Nephron (organoid): Measurements from ENCODE around the gene TNC.

Experiments
- H3K27ac Mint-ChIP-seq, 3 experiments: 2 replicates each; pipeline ENCODE4 v1.8.0; 2020; ENCODE audit warnings: mixed read lengths in 3 of 3, mild to moderate bottlenecking in 2 of 3, moderate library complexity in 1 of 3
- H3K27me3 Mint-ChIP-seq: 2 replicates; pipeline ENCODE4 v1.8.0; 2021; ENCODE audit warnings: low read depth, mild to moderate bottlenecking, moderate library complexity, mixed read lengths
- H3K36me3 Mint-ChIP-seq: 2 replicates; pipeline ENCODE4 v1.8.0; 2020; ENCODE audit warnings: low read depth, mixed read lengths
- H3K4me1 Mint-ChIP-seq: 2 replicates; pipeline ENCODE4 v1.8.0; 2020; ENCODE audit warnings: mixed read lengths
- H3K4me3 Mint-ChIP-seq, 3 experiments: 2 replicates each; pipeline ENCODE4 v1.8.0; 2020; ENCODE audit warnings: mild to moderate bottlenecking in 3 of 3, mixed read lengths in 3 of 3, moderate library complexity in 2 of 3
- H3K9me3 Mint-ChIP-seq: 2 replicates; pipeline ENCODE4 v1.8.0; 2020; ENCODE audit warnings: mixed read lengths
- CTCF ChIP-seq, 3 experiments: fragments of 200-600 bp; sonication (generic); IDR thresholded peaks; one replicate each; pipeline ENCODE4 v1.5.0; 2021; ENCODE audit warnings: antibody characterized with exemption in 3 of 3; ENCODE audit not compliant: unreplicated experiment in 3 of 3

The TNC gene

DNA sequence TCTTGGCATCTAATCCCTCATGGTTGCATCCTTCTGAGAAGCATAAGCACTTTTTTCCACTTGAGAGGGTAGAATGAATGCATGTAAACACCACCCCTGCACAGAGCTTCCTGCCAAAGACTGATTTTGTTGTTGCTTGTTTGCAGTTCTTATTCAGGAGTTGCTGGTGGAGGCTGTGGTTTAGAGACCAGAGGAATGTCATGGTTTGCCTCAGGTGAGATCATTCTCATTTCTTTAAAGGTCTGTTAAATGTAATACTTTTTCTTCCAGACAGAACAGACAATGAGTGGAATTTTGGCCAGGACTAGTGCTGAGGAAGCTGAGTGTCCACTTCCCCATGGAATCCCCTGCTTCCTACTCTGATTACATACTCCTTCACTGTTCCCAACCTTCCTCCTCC is 3.2 kb upstream of the TNC start:
- H3K9me3 Mint-ChIP-seq = peaks cover 5% of the 10 kb centered on the region
- peak overlapping the region in 1 of 3 experiments; percentile 18 for H3K27ac Mint-ChIP-seq
- TF ChIP-seq CTCF (IDR thresholded peaks at IDR 0.05; ENCODE audit: unreplicated experiment in 3 of 3) = no peak
- H3K4me1 Mint-ChIP-seq = peaks cover 46% of the 10 kb centered on the region
- peaks cover 3% of the 10 kb centered on the region for H3K36me3 Mint-ChIP-seq
- H3K27me3 Mint-ChIP-seq = peaks cover 24% of the 10 kb centered on the region
- no peak overlapping the region for H3K4me3 Mint-ChIP-seq

DNA sequence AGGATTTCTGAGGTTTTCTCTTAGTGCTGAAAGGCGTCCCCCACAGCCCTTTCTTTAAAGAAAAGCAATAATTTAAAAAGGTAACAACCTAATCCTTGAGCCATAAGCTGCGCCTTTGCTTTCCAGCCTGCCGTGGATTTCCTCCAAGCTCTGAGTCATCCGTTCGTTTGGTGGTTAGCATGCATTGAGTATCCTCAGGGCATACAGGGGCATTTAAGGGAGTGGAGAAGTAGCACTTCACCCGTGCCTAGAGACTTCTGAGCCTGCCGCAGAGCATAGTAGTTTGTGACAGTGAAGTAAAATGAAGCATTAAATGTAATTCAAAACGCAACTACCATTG is 892 bp upstream of the TNC start:
- peaks cover 31% of the 10 kb centered on the region for H3K27me3 Mint-ChIP-seq
- H3K4me3 Mint-ChIP-seq = peak overlapping the region; percentile 84 to 90 (median 89)
- peak overlapping the region; percentile 59 to 81 (median 79) for H3K27ac Mint-ChIP-seq
- H3K9me3 Mint-ChIP-seq = no peaks in the 10 kb centered on the region
- H3K4me1 Mint-ChIP-seq = peaks cover 66% of the 10 kb centered on the region
- H3K36me3 Mint-ChIP-seq = no peaks in the 10 kb centered on the region
- no peak for TF ChIP-seq CTCF (IDR thresholded peaks at IDR 0.05; ENCODE audit: unreplicated experiment in 3 of 3)

DNA sequence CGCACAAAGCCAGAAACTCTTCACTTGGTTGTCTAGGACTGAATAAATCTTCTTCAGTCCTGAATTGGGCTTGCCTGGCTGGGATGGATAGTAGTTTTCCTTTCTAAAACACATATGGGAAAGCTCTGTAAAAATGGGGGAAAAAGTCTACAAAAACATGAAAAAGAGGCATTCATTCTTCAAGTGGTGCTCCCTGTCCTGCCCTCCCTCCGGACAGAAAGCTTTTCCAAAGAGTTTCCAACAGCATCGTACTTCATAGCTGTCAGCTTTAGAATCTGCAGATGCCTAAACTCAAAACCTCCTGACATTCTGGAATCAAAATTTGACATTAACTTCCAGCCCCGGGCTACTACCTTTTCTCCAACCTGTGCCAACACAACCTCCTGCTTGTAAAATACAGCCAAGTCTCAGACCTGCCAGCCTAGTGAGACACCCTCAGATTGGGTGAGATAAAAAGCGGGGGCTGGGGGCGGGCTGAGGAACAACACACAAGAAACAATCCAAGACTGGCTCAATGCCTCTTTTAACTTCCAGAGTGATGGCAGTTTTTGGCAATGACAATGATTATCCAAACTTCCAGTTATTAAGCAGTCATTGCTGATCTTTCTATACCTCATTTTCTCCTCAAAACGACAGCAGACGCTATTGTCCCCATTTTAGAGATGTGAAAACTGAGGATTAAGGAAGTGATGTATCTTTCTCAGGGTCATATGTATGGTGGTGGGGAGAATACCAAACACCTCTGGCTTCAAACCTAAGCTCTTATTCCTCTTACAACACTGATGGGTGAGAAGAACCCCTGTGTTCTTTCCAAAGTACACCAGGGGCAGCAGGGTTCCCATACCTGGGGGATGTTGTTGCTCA is 1.3 kb downstream of the TNC start:
- H3K27ac Mint-ChIP-seq = peak overlapping the region; percentile 46 to 59 (median 48)
- TF ChIP-seq CTCF (IDR thresholded peaks at IDR 0.05; ENCODE audit: unreplicated experiment in 3 of 3) = no peak
- no peaks in the 10 kb centered on the region for H3K9me3 Mint-ChIP-seq
- peaks cover 70% of the 10 kb centered on the region for H3K4me1 Mint-ChIP-seq
- H3K36me3 Mint-ChIP-seq = peaks cover 4% of the 10 kb centered on the region
- peaks cover 27% of the 10 kb centered on the region for H3K27me3 Mint-ChIP-seq
- H3K4me3 Mint-ChIP-seq = peak overlapping the region; percentile 84 to 90 (median 89)

GRCh38 chr9:115115924-115116323 is 2.0 kb downstream of the TNC start:
- peak overlapping the region; percentile 84 to 90 (median 89) for H3K4me3 Mint-ChIP-seq
- TF ChIP-seq CTCF (IDR thresholded peaks at IDR 0.05; ENCODE audit: unreplicated experiment in 3 of 3) = no peak
- H3K9me3 Mint-ChIP-seq = no peaks in the 10 kb centered on the region
- peaks cover 4% of the 10 kb centered on the region for H3K36me3 Mint-ChIP-seq
- H3K4me1 Mint-ChIP-seq = peaks cover 65% of the 10 kb centered on the region
- H3K27ac Mint-ChIP-seq = peak overlapping the region; percentile 30 to 40 (median 38)
- H3K27me3 Mint-ChIP-seq = peaks cover 27% of the 10 kb centered on the region

DNA sequence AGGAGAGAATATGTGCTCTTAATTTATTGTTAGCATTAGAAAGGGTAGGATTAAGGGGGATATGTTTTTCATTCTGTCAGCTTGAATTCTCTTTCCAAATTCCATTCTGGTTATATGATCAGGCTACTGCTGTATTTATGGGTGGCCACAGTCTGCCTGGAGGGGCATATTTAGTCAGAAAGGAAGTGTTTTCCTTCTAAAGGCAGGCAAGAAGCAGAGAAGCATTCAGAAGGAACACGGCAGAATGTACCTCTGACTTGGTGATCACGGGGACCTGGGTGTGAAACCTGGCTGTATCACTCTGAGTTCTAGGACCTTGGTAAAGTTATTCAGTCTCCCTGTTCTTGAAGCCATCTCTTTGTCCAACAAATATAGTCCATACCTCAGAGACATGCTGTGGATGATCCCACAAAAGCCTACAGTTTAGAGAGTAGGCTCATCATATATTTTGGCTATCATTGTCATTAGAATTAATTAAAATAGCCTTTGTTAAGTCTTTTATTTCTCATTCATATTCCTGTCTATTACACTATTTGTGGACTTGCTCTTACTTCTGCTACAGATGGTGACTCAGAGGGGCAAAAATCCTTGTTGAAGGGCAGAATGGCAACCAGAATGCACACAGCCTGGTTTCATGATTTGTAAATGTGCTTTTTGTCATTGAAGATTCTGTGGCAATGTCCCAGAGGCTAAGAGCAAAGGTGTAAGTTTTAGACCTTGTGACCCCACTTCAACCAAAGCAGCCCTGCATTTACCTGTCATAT is 2.7 kb downstream of the TNC start:
- H3K4me1 Mint-ChIP-seq = peaks cover 67% of the 10 kb centered on the region
- H3K4me3 Mint-ChIP-seq = peak overlapping the region; percentile 26 to 73 (median 29)
- H3K27me3 Mint-ChIP-seq = peaks cover 27% of the 10 kb centered on the region
- H3K27ac Mint-ChIP-seq = peak overlapping the region; percentile 42 to 70 (median 61)
- TF ChIP-seq CTCF (IDR thresholded peaks at IDR 0.05; ENCODE audit: unreplicated experiment in 3 of 3) = no peak
- H3K36me3 Mint-ChIP-seq = peaks cover 7% of the 10 kb centered on the region
- no peaks in the 10 kb centered on the region for H3K9me3 Mint-ChIP-seq
